ENCODE data around the gene HIPK1.
"Not testable (repeated sequence)": the region's sequence is repeated elsewhere in the genome, so short reads cannot be mapped to it uniquely, and the experiment has no call there.

The HIPK1 gene

DNA sequence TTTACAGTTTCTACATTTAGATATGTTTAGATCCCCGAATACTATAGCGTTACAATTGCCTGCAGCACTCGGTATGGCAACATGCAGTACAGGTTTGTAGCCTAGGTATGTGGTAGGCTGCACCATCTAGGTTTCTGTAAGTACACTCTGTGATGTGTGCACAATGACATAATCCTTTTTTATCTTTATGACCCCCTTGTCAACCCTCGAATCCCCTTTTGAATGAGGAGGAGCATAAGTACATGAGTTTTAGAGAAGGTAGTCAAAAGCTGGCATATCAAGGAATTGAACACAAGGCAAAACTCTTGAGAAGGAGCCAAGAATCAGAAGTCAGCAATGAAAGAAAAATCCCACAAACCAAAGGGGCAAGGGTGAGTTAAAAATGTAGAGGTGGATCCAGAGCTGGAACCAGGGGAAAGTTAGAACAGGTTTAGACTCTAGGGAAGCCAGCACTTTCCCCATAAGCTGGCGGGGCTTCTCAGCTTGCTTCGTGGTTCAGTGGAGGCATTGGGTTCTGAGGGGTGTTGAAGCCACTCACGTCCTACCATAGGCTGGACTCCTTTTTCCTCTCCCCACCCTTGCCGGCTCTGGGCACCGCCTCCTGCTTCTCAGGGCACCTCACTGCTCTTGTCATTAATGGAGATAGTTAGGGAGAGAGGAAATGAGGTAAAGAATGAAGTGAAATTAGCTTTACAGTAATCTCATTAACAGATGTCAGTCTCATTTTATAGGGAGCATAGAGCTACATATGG, 81.5 kb downstream of the HIPK1 start:
- DNase-seq (ENCODE audit: low read depth in 3 of 3), result no peak

DNA sequence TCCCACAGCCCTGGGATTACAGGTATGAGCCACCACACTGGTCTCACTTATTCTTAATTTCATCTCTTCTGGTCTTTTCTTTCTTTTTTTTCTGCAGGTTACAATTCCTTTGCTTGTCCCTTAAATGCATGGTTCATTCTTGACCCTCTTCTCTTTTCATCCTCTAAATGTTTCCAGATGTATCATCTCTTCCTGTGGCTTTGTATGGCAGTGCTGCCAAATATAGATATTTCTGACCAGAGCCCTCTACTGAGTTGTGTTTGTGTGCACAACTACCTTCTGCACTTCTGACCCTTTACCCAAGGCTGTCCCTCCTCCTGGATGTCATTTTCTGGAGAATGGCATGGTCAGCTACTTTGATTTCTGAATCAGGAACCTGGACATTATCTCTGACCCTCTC, 82.7 kb downstream of the HIPK1 start:
- no peak for DNase-seq (ENCODE audit: low read depth in 3 of 3)

DNA sequence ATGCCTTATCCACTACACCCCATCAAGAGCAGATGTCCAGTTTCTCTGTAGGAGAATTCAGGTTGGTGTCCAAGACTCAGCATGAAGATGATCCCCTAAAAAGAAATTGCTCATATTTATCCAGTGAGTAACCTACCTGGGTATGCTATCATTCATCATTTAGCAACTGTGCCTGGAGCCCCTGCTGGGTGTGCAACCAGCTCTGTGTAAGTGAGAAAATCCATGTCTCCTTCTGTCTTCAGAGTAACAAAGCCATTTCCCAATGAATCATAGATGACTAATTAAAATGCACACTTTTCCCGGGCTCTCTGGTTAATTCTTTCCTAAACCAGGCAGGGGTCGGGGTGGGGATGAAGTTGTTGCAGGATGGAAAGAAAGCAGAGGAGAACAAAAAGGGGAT, 86.0 kb downstream of the HIPK1 start:
- no peak for DNase-seq (ENCODE audit: low read depth in 3 of 3)

DNA sequence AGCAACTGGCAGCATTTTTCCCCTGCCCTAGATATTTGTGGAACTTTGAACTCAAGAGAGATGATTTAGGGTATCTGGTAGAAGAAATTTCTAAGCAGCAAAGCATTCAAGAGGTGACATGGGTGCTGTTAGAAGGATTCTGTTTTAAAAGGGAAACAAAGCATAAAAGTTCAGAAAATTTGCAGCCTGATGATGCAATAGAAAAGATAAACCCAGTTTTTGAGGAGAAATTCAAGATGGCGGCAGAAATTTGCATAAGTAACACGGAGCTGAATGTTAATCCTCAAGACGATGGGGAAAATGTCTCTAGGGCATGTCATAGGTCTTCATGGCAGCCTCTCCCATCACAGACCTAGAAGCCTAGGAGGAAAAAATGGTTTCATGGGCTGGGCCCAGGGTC, 90.6 kb downstream of the HIPK1 start:
- not testable (repeated sequence) for DNase-seq (ENCODE audit: low read depth in 3 of 3)

DNA sequence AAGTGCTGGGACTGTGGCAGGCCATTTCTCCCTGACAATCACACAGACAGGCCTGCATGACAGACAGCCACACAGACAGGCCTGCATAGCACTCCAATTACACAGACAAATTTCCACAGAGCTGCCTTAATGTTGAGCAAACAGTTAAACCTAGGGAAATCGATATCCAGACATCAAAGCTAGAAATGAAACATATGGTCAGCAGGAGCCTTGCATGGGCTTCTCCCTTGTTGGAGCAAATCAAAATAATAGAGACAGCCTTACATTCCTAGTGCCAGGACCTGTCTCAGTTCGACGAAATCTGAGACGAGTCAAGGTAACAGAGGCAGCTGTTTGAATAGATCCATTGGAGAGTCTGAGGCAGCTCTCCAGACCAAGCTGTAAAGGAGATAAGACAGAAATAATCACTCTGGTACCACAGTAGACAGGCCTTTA, 92.6 kb downstream of the HIPK1 start:
- DNase-seq (ENCODE audit: low read depth in 3 of 3), result no peak

DNA sequence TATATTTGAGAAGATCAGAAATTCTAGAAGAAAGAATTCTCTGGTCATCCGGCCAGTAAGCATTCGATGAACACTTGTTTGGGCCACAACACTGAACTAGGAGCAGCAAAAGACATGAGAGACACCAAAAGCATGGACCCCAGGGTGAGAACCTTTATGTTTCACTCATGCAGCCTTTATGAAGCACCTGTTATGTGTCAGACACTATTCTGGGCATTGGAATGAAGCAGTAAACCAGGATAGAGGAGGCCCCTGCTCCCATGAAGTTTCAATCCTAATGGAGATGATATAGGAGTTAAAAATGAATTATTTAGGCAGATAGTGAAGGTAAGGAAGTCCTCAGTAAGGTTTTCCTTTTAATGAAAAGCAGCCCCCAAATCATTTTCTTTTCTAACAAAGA, 93.8 kb downstream of the HIPK1 start:
- no peak for DNase-seq (ENCODE audit: low read depth in 3 of 3)

DNA sequence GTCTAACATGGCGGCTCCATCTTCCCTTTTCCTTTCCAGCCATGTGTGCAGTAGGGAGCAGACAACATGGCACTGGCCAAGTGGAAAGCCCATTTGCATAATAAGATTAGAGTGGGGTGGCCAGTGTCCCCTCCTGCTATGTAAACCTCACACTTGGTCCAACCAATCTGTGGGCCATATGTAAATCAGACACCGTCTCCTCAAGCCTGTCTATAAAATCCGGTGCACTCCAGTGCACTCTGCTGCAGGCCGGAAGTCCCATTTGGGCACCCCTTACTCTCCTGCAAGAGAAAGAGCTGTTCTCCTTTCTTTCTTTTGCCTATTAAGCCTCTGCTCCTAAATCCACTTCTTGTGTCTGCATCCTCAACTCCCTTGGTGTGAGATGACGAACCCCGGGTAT, 94.3 kb downstream of the HIPK1 start:
- DNase-seq (ENCODE audit: low read depth in 3 of 3), result no peak

DNA sequence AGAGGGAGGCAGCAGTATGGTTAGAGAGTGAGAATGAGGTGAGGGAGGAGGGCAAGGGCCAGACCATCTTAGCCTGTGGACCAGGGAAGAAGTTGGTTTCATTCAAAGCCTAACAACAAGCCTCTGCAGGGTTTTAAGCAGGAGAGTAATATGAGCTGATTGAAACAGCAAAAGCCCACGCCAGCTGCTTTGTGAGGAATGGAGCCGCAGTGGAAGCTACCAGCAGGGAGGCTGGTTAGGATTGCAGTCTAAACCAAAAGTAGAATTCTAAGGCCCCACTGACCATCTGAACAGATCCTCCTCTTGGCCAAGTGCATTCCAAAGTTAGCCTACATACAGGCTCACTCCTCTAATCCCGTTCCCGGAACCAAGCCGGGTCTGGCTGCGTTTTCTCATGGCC, 94.9 kb downstream of the HIPK1 start:
- no peak for DNase-seq (ENCODE audit: low read depth in 3 of 3)

DNA sequence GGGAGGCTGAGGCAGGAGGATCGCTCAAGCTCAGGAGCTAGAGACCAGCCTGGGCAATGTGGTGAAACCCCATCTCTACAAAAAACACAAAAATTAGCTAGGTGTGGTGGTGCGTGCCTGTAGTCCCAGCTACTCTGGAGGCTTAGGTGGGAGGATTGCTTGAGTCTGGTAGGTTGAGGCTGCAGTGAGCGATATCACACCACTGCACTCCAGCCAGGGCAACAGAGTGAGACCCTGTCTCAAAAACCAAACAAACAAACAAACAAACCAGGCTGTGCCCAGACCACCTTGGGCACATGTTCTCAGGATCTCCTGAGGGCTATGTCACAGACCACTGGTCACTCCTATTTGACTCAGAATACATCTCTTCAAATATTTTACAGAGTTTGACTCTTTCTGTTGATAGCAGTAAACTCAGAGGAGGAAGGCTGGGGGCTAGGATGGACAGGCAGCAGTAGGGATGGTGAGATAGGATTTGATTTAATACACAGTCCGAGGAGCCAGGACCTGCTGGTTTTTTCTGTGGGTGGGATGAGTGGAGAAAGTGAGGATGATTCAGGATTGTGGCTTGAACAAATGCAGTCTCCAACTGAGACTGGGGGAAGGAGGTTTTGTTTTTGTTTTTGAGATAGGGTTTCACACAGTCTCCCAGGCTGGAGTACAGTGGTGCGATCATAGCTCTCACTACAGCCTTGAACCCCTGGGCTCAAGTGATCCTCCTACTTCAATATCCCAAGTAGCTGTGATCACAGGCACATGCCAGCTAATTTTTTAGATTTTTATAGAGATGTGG, 96.7 kb downstream of the HIPK1 start:
- DNase-seq (ENCODE audit: low read depth in 3 of 3), result no peak

DNA sequence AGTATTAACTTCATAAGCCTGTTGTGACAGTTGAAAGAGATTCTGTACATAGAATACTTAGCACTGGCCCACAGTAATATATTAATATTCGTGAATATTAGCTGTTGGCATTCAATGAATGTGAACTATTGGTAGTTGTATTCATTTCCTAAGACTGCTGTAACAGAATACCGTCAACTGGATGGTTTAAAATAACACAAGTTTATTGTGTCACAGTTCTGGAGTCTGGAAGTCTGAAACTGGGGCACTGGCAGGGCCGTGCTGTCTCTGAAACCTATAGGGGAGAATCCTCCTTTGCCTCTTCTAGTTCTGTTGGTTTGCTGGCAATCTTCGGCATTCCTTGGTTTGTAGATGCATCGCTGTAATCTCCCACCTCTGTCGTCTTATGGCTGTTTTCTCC, 97.7 kb downstream of the HIPK1 start:
- DNase-seq (ENCODE audit: low read depth in 3 of 3), result no peak

Data from stimulated activated CD4-positive, alpha-beta T cell treated with anti-CD3 and anti-CD28 coated beads, TNF-alpha, amount 100 ng/mL, for 24 hours (primary cell).